Measurements from ENCODE around the gene PON3. TPM values are rescaled to one million over a fixed set of nuclear protein-coding genes. Genes with fewer than 3 reads are reported as not detected.
A peak's percentile ranks its signal among the peaks of the same experiment; 100 is the strongest.

Gene PON3
- 0.57 TPM for total RNA-seq
- long read RNA-seq, result 0 reads

GRCh38 chr7:95396136-95397032 lies at the start of gene PON3:
Gene PON3, minus strand, starts transcription at chr7:95396375. Its CDS starts 25 bp downstream, at chr7:95396350.
- intact Hi-C loops (cut with DNase I), result no loop called here
- DNase-seq (ENCODE audit: missing footprints) (peak; percentile 67), ATAC-seq (peak; percentile 64)

- intact Hi-C loops (cut with DNase I), result no loop called here
- no peak for ATAC-seq
- DNase-seq (ENCODE audit: missing footprints), result no peak
These were observed 48.6 kb upstream of the PON3 start for GRCh38 chr7:95444796-95445195.

- intact Hi-C loops (cut with DNase I), result no loop called here
- ATAC-seq (no peak), DNase-seq (ENCODE audit: missing footprints) (no peak)
These were observed 45.1 kb upstream of the PON3 start for GRCh38 chr7:95441042-95441823.

- intact Hi-C loops (cut with DNase I), result no loop called here
- ATAC-seq (no peak), DNase-seq (ENCODE audit: missing footprints) (no peak)
These were observed 44.3 kb upstream of the PON3 start for GRCh38 chr7:95440394-95441038.

- intact Hi-C loops (cut with DNase I), result loop anchor here (5.0 kb wide), 1 partner anchor 36 kb away; no protein-coding TSS in a partner anchor
- DNase-seq (ENCODE audit: missing footprints) (no peak), ATAC-seq (no peak)
These were observed 40.2 kb upstream of the PON3 start for GRCh38 chr7:95436407-95436806.

- ATAC-seq (no peak), DNase-seq (ENCODE audit: missing footprints) (peak; percentile 61)
- intact Hi-C loops (cut with DNase I), result loop anchor here (5.0 kb wide), 1 partner anchor 37 kb away; no protein-coding TSS in a partner anchor
These were observed 39.2 kb upstream of the PON3 start for GRCh38 chr7:95435422-95435780.

GRCh38 chr7:95434557-95435421 lies 38.6 kb upstream of the PON3 start, which contains the start of gene PON2:
Gene PON2, minus strand, starts transcription at chr7:95435028. Its CDS starts 77 bp downstream, at chr7:95434951.
- intact Hi-C loops (cut with DNase I), result loop anchor here (5.0 kb wide), 1 partner anchor 38 kb away; no protein-coding TSS in a partner anchor

GRCh38 chr7:95433952-95434556 lies 37.9 kb upstream of the PON3 start:
- DNase-seq (ENCODE audit: missing footprints), result no peak
- intact Hi-C loops (cut with DNase I), result no loop called here
- no peak for ATAC-seq

More at GRCh38 chr7:95434557-95435421, 38.6 kb upstream of the PON3 start, which contains the start of gene PON2:
- peak; percentile 91 for DNase-seq (ENCODE audit: missing footprints)
- ATAC-seq, result peak; percentile 99

GRCh38 chr7:95433129-95433528 lies 37.0 kb upstream of the PON3 start:
- no peak for DNase-seq (ENCODE audit: missing footprints)
- ATAC-seq, result no peak
- intact Hi-C loops (cut with DNase I), result no loop called here

GRCh38 chr7:95432606-95433005 lies 36.4 kb upstream of the PON3 start:
- intact Hi-C loops (cut with DNase I), result no loop called here
- ATAC-seq (no peak), DNase-seq (ENCODE audit: missing footprints) (no peak)

GRCh38 chr7:95430864-95431263 lies 34.7 kb upstream of the PON3 start:
- ATAC-seq (no peak), DNase-seq (ENCODE audit: missing footprints) (no peak)
- intact Hi-C loops (cut with DNase I), result no loop called here

GRCh38 chr7:95429241-95429990 lies 33.2 kb upstream of the PON3 start:
- intact Hi-C loops (cut with DNase I), result no loop called here
- ATAC-seq (no peak), DNase-seq (ENCODE audit: missing footprints) (no peak)

- ATAC-seq (no peak), DNase-seq (ENCODE audit: missing footprints) (no peak)
- intact Hi-C loops (cut with DNase I), result no loop called here
These were observed 31.8 kb upstream of the PON3 start for GRCh38 chr7:95427914-95428516.

GRCh38 chr7:95427166-95427565 lies 31.0 kb upstream of the PON3 start:
- no peak for DNase-seq (ENCODE audit: missing footprints)
- no peak for ATAC-seq
- intact Hi-C loops (cut with DNase I), result no loop called here

GRCh38 chr7:95425694-95426093 lies 29.5 kb upstream of the PON3 start:
- ATAC-seq, result no peak
- intact Hi-C loops (cut with DNase I), result no loop called here
- DNase-seq (ENCODE audit: missing footprints), result no peak

GRCh38 chr7:95424716-95425115 lies 28.5 kb upstream of the PON3 start:
- ATAC-seq, result no peak
- intact Hi-C loops (cut with DNase I), result no loop called here
- no peak for DNase-seq (ENCODE audit: missing footprints)

Measured in Right ventricle myocardium inferior (tissue), 1 donor.